Kidney (tissue), 14 donors: ENCODE measurements around the gene ZMYM3. TPM values are rescaled to one million over a fixed set of nuclear protein-coding genes. Genes with fewer than 3 reads are reported as not detected.
A peak's percentile ranks its signal among the peaks of the same experiment; 100 is the strongest.
"Not testable (repeated sequence)": the region's sequence is repeated elsewhere in the genome, so short reads cannot be mapped to it uniquely, and the experiment has no call there.

ENCODE experiments used
- DNase-seq, 5 donors: peaks; one replicate each; pipeline ENCODE4 v3.0.0-alpha.2; 2013 to 2020
- FAIRE-seq: peaks from 2 replicates; lab custom pipeline; 2012; peaks lifted over from hg19 to GRCh38; lab: Jason Lieb, UNC
- H3K27ac ChIP-seq, 2 donors: one replicate each; pipeline ENCODE4 v1.7.0; 2013; ENCODE audit warnings: low read depth in 2 of 2, low read length in 2 of 2, inconsistent platforms in 1 of 2
- H3K27me3 ChIP-seq: one replicate; pipeline ENCODE4 v1.7.1; 2013; ENCODE audit warnings: low read length, inconsistent platforms; ENCODE audit not compliant: control insufficient read depth, insufficient read depth
- H3K36me3 ChIP-seq, 3 donors: one replicate each; pipeline versions ENCODE4 v1.7.0 to v1.7.1; 2013; ENCODE audit warnings: low read length in 3 of 3, control low read depth in 1 of 3, inconsistent platforms in 1 of 3; ENCODE audit not compliant: insufficient read depth in 3 of 3, control insufficient read depth in 2 of 3
- H3K4me1 ChIP-seq, 3 donors: one replicate each; pipeline versions ENCODE4 v1.7.0 to v1.7.1; 2013; ENCODE audit warnings: low read length in 3 of 3, inconsistent platforms in 1 of 3, low read depth in 1 of 3; ENCODE audit not compliant: control insufficient read depth in 2 of 3, insufficient read depth in 2 of 3
- H3K4me3 ChIP-seq, 3 donors: one replicate each; pipeline versions ENCODE4 v1.7.0 to v1.8.1; 2013; ENCODE audit warnings: low read length in 3 of 3, control low read depth in 1 of 3, inconsistent platforms in 1 of 3
- H3K9ac ChIP-seq, 3 donors: one replicate each; pipeline versions ENCODE4 v1.7.0 to v1.7.1; 2013; ENCODE audit warnings: low read length in 3 of 3, control low read depth in 1 of 3, inconsistent platforms in 1 of 3
- H3K9me3 ChIP-seq, 3 donors: one replicate each; pipeline versions ENCODE4 v1.7.0 to v1.7.1; 2013; ENCODE audit warnings: low read length in 3 of 3, control low read depth in 1 of 3, inconsistent platforms in 1 of 3; ENCODE audit not compliant: control insufficient read depth in 2 of 3, insufficient read depth in 1 of 3
- CTCF ChIP-seq: IDR thresholded peaks from 3 replicates; pipeline ENCODE4 v1.5.1; 2012; ENCODE audit warnings: mild to moderate bottlenecking, moderate library complexity, borderline replicate concordance; ENCODE audit not compliant: insufficient read depth; ENCODE audit errors: extremely low read depth
- intact Hi-C: fragments of 100-400 bp; cut with DNase I; formaldehyde crosslinking; loops from one replicate; pipeline ENCODE4 v1.11.1; 2022
- polyA plus RNA-seq: library from polyadenylated mRNA; stranded (reverse); fragments of 350-450 nt; fragmentation: Illumina TruSeq; extraction: RNeasy Lipid Tissue Mini Kit (QIAGEN cat#74804); gene quantifications from one replicate; pipeline ENCODE4 v1.2.3, GENCODE V29; 2014; ENCODE audit warnings: low read depth, low replicate concordance; ENCODE audit not compliant: insufficient read depth
- total RNA-seq: library from RNA; stranded (reverse); fragmentation: NEBNext Ultra II Directional; extraction: Animal tissue kit (Norgen Biotek cat#: 25700); gene quantifications from one replicate; pipeline ENCODE4 v1.2.1, GENCODE V29; 2021
- donor health status: control.
- donor health status: control.
- donor health status: control.
- donor health status: control.
- donor health status: control.
- donor health status: DM: yes; HTN: yes; CAD: no.
- donor health status: Normal renal cell carcinoma (clear cell type).

ZMYM3 gene
- total and polyA plus RNA-seq, 2 donors from 2014 or later, result 9.7 to 26.7 TPM

GRCh38 chrX:71301195-71301924 lies 47.4 kb upstream of the ZMYM3 start, which contains the start of gene ITGB1BP2:
TSS of gene ITGB1BP2 (plus strand) at chrX:71301750. CDS start at chrX:71301807, 57 bp downstream.
- Histone ChIP-seq H3K9ac (no peak within 1 kb of the TSS), H3K9me3 (no peaks in the 10 kb centered on the region), H3K36me3 (peaks cover 5 to 19% (median 11%) of the 10 kb centered on the region in 3 donors), H3K27me3 (no peaks in the 10 kb centered on the region), H3K4me3 (no peak within 1 kb of the TSS), H3K27ac (peak within 1 kb of the TSS in 1 of 2 donors; percentile 28), H3K4me1 (no peaks in the 10 kb centered on the region)
- intact Hi-C loops, result no loop called here
- peak in 1 of 5 donors; percentile 11 for DNase-seq
- no peak for TF ChIP-seq CTCF
- FAIRE-seq, result no peak

GRCh38 chrX:71300495-71300894 lies 46.6 kb upstream of the ZMYM3 start:
- intact Hi-C loops, H3K27ac ChIP-seq, H3K4me3 ChIP-seq, H3K9me3 ChIP-seq, H3K9ac ChIP-seq, DNase-seq, FAIRE-seq, H3K4me1 ChIP-seq, H3K27me3 ChIP-seq: not testable (repeated sequence)
- H3K36me3 ChIP-seq, result peaks cover 5 to 25% (median 11%) of the 10 kb centered on the region in 3 donors

GRCh38 chrX:71300064-71300463 lies 46.1 kb upstream of the ZMYM3 start:
- FAIRE-seq, H3K4me1 ChIP-seq, H3K9ac ChIP-seq, DNase-seq, intact Hi-C loops, H3K4me3 ChIP-seq, H3K27me3 ChIP-seq, H3K27ac ChIP-seq, H3K9me3 ChIP-seq: not testable (repeated sequence)
- H3K36me3 ChIP-seq, result peaks cover 5 to 25% (median 11%) of the 10 kb centered on the region in 3 donors

GRCh38 chrX:71298119-71298518 lies 44.2 kb upstream of the ZMYM3 start:
- TF ChIP-seq CTCF, result no peak
- H3K4me3 ChIP-seq, result no peak overlapping the region
- DNase-seq (no peak), FAIRE-seq (no peak)
- intact Hi-C loops, result no loop called here
- H3K9ac ChIP-seq, result no peak overlapping the region
- peaks cover 9 to 33% (median 16%) of the 10 kb centered on the region in 3 donors for H3K36me3 ChIP-seq
- H3K4me1 ChIP-seq, result no peaks in the 10 kb centered on the region
- H3K27me3 ChIP-seq, result no peaks in the 10 kb centered on the region
- no peak overlapping the region for H3K27ac ChIP-seq
- no peaks in the 10 kb centered on the region for H3K9me3 ChIP-seq
